HUES64 (cell line): Measurements from ENCODE around the gene IFNE.

Experiments used
- H3K27ac ChIP-seq: 2 replicates; pipeline ENCODE4 v1.7.0; 2013; ENCODE audit warnings: low read depth, low read length, inconsistent platforms
- H3K27me3 ChIP-seq: 2 replicates; pipeline ENCODE4 v1.6.1; 2013; ENCODE audit warnings: mild to moderate bottlenecking, low read length; ENCODE audit not compliant: insufficient read depth
- H3K36me3 ChIP-seq: 2 replicates; pipeline ENCODE4 v1.6.1; 2013; ENCODE audit warnings: mild to moderate bottlenecking, low read length; ENCODE audit not compliant: insufficient read depth
- H3K4me1 ChIP-seq: 2 replicates; pipeline ENCODE4 v1.6.1; 2013; ENCODE audit warnings: mild to moderate bottlenecking, low read length, moderate library complexity; ENCODE audit not compliant: insufficient read depth
- H3K4me3 ChIP-seq: 2 replicates; pipeline ENCODE4 v1.5.1; 2013; ENCODE audit warnings: mild to moderate bottlenecking, low read length, moderate library complexity
- H3K9ac ChIP-seq: 2 replicates; pipeline ENCODE4 v1.6.1; 2013; ENCODE audit warnings: mild to moderate bottlenecking, low read depth, low read length
- H3K9me3 ChIP-seq: 2 replicates; pipeline ENCODE4 v1.6.1; 2013; ENCODE audit warnings: low read depth, low read length; ENCODE audit not compliant: insufficient read depth
- WGBS: fragments of 150-250, 120-280 bp; methylation state at CpG from one replicate; pipeline ENCODE4 v1.1.7; 2013; ENCODE audit warnings: missing lambda C conversion rate; 5-methylcytosine and 5-hydroxymethylcytosine counted together

Gene IFNE

GRCh38 chr9:21491756-21492155 lies 9.6 kb upstream of the IFNE start:
- Histone ChIP-seq H3K27me3 (no peaks in the 10 kb centered on the region), H3K27ac (no peak overlapping the region), H3K4me3 (no peak overlapping the region), H3K36me3 (no peaks in the 10 kb centered on the region), H3K9me3 (no peaks in the 10 kb centered on the region), H3K9ac (no peak overlapping the region), H3K4me1 (peaks cover 3% of the 10 kb centered on the region; the same call in 1 of the 2 replicates)
- WGBS = 86% methylated on average over 1 of the region's 1 CpG

- Histone ChIP-seq H3K27ac (no peak overlapping the region), H3K9ac (no peak overlapping the region)
Observed at GRCh38 chr9:21481470-21482056, 550 bp downstream of the IFNE start.

GRCh38 chr9:21479152-21479702 lies 2.9 kb downstream of the IFNE start:
- Histone ChIP-seq H3K27ac (no peak overlapping the region), H3K9ac (no peak overlapping the region), H3K4me1 (no peaks in the 10 kb centered on the region), H3K4me3 (no peak overlapping the region), H3K9me3 (no peaks in the 10 kb centered on the region), H3K27me3 (no peaks in the 10 kb centered on the region), H3K36me3 (no peaks in the 10 kb centered on the region)
- WGBS = 88% methylated on average over 7 of the region's 8 CpGs

More at GRCh38 chr9:21481470-21482056, 550 bp downstream of the IFNE start:
- Histone ChIP-seq H3K9me3 (no peaks in the 10 kb centered on the region), H3K27me3 (no peaks in the 10 kb centered on the region), H3K4me1 (peaks cover 1% of the 10 kb centered on the region; the same call in 1 of the 2 replicates), H3K36me3 (no peaks in the 10 kb centered on the region), H3K4me3 (no peak overlapping the region)
- no CpG with 5 or more reads among the region's 1 CpG for WGBS

GRCh38 chr9:21477466-21477865 lies 4.6 kb downstream of the IFNE start:
- Histone ChIP-seq H3K27me3 (no peaks in the 10 kb centered on the region), H3K9ac (no peak overlapping the region), H3K4me3 (no peak overlapping the region), H3K4me1 (no peaks in the 10 kb centered on the region), H3K27ac (no peak overlapping the region), H3K36me3 (no peaks in the 10 kb centered on the region), H3K9me3 (no peaks in the 10 kb centered on the region)
- 92% methylated on average over 2 of the region's 2 CpGs for WGBS

GRCh38 chr9:21473236-21473635 lies 8.9 kb downstream of the IFNE start:
- WGBS = 93% methylated on average over 3 of the region's 3 CpGs
- H3K4me3 ChIP-seq = no peak overlapping the region
- H3K4me1 ChIP-seq = 0 out of 2 replicates have a peak, but pooled peaks cover 7% of the 10 kb centered on the region
- no peaks in the 10 kb centered on the region for H3K27me3 ChIP-seq
- H3K9me3 ChIP-seq = no peaks in the 10 kb centered on the region
- H3K36me3 ChIP-seq = no peaks in the 10 kb centered on the region
- no peak overlapping the region for H3K9ac ChIP-seq
- no peak overlapping the region for H3K27ac ChIP-seq

GRCh38 chr9:21470126-21470525 lies 12.0 kb downstream of the IFNE start:
- Histone ChIP-seq H3K4me1 (0 out of 2 replicates have a peak, but pooled peaks cover 7% of the 10 kb centered on the region), H3K4me3 (no peak overlapping the region), H3K36me3 (no peaks in the 10 kb centered on the region), H3K27me3 (no peaks in the 10 kb centered on the region), H3K9me3 (no peaks in the 10 kb centered on the region), H3K27ac (no peak overlapping the region), H3K9ac (no peak overlapping the region)
- 92% methylated on average over 5 of the region's 5 CpGs for WGBS

GRCh38 chr9:21465859-21466518 lies 16.1 kb downstream of the IFNE start:
- Histone ChIP-seq H3K27ac (no peak overlapping the region), H3K9ac (no peak overlapping the region), H3K4me3 (no peak overlapping the region), H3K36me3 (no peaks in the 10 kb centered on the region), H3K27me3 (no peaks in the 10 kb centered on the region), H3K9me3 (peaks cover 5% of the 10 kb centered on the region; the same call in 1 of the 2 replicates), H3K4me1 (0 out of 2 replicates have a peak, but pooled peaks cover under 1% of the 10 kb centered on the region)

GRCh38 chr9:21465138-21465537 lies 17.0 kb downstream of the IFNE start:
- no peak overlapping the region for H3K27ac ChIP-seq
- WGBS = 93% methylated on average over 5 of the region's 5 CpGs
- no peak overlapping the region for H3K9ac ChIP-seq
- H3K4me1 ChIP-seq = no peaks in the 10 kb centered on the region
- H3K9me3 ChIP-seq = peaks cover 5% of the 10 kb centered on the region; the same call in 1 of the 2 replicates
- no peaks in the 10 kb centered on the region for H3K36me3 ChIP-seq
- H3K4me3 ChIP-seq = no peak overlapping the region
- no peaks in the 10 kb centered on the region for H3K27me3 ChIP-seq

- Histone ChIP-seq H3K27ac (no peak overlapping the region), H3K9me3 (peaks cover 5% of the 10 kb centered on the region; the same call in 1 of the 2 replicates), H3K9ac (no peak overlapping the region), H3K27me3 (no peaks in the 10 kb centered on the region), H3K36me3 (no peaks in the 10 kb centered on the region), H3K4me3 (no peak overlapping the region), H3K4me1 (no peaks in the 10 kb centered on the region)
- WGBS = no CpG with 5 or more reads among the region's 1 CpG
Observed at GRCh38 chr9:21461377-21461776, 20.7 kb downstream of the IFNE start.

- H3K4me1 ChIP-seq = 0 out of 2 replicates have a peak, but pooled peaks cover 3% of the 10 kb centered on the region
- H3K4me3 ChIP-seq = no peak overlapping the region
- no peaks in the 10 kb centered on the region for H3K36me3 ChIP-seq
- no peaks in the 10 kb centered on the region for H3K27me3 ChIP-seq
- no peak overlapping the region for H3K9ac ChIP-seq
- no peaks in the 10 kb centered on the region for H3K9me3 ChIP-seq
- H3K27ac ChIP-seq = no peak overlapping the region
Observed at GRCh38 chr9:21455320-21455719, 26.8 kb downstream of the IFNE start.

GRCh38 chr9:21454149-21454548 lies 28.0 kb downstream of the IFNE start:
- 100% methylated on average over 1 of the region's 2 CpGs for WGBS
- Histone ChIP-seq H3K36me3 (no peaks in the 10 kb centered on the region), H3K27me3 (no peaks in the 10 kb centered on the region), H3K27ac (no peak overlapping the region), H3K9ac (no peak overlapping the region), H3K4me3 (no peak overlapping the region), H3K9me3 (no peaks in the 10 kb centered on the region), H3K4me1 (0 out of 2 replicates have a peak, but pooled peaks cover 3% of the 10 kb centered on the region)
